Suppressor macrophage treated with lipopolysaccharide for 4 hours (primary cell): Measurements from ENCODE around the gene CYP27C1.
A peak's percentile ranks its signal among the peaks of the same experiment; 100 is the strongest.
"Not testable (repeated sequence)": the region's sequence is repeated elsewhere in the genome, so short reads cannot be mapped to it uniquely, and the experiment has no call there.

Experiments used
- DNase-seq: peaks from one replicate; pipeline ENCODE4 v3.0.0-alpha.2; 2020

CYP27C1 gene

DNA sequence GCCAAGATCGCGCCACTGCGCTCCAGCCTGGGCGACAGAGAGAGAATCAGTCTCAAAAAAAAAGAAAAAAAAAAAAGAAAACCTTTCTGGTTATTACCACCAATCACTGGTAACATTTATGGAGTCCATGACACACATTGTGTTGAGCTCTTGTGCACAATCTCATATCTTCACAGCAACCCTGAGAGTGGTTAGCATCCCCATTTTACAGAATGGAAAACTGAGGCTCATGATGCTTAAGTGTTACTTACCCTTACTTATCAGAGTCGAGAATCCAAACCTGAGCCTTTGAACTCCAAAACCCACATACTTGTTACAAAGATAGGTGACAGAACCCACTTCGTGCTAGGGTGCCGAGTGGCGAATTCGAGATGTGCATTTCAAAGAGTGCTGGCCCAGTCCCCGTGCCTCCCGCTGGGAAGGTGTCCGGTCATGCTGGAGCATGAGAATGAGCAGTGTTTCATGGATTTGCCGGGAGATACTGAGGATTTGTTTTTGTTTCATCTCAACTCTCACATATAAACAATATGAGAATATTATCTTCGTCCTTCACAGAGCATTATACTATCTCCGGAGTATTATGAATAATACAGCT lies 50.9 kb downstream of the CYP27C1 start:
- DNase-seq = no peak

GRCh38 chr2:127166231-127166860 lies 53.8 kb downstream of the CYP27C1 start:
- DNase-seq = no peak

- no peak for DNase-seq
Observed at GRCh38 chr2:127165539-127165935, 54.6 kb downstream of the CYP27C1 start.

DNA sequence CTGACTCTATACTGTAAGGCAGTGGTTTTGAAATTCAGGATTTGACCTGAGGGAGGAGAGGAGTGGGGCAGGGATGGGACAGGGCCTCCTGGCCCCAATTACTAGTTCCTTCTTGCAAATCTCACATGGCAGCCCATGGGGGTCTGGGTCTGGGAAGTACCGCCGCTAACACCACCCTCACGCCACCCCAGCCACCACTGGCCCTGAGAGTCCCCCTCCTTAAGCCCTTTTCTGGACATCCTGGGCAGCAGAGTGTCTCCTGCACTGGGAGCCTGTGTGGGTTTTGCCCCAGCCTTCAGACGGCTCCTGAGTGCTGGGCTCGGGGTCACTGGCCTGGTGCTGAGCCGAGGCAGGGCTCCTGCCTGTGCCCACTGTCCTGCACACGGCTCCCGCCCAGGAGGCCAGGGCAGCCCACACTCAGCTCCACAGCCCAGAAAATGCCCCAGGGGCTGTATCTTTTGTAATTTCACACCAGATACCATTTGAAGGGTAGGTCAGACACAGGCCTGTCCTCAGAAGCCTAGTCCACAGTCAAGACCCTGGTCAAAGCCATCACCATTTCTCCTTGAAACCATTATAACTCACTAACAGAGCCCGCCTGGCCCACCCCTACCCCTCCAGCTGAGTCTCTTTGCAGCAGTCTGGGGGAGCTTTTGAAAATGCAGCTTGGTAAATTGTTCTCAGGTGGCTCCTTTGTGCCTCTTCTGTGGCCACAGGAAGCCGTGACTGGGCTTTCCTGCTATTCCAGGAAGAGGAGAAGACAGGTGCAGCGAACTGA lies 55.1 kb downstream of the CYP27C1 start:
- DNase-seq = no peak

DNA sequence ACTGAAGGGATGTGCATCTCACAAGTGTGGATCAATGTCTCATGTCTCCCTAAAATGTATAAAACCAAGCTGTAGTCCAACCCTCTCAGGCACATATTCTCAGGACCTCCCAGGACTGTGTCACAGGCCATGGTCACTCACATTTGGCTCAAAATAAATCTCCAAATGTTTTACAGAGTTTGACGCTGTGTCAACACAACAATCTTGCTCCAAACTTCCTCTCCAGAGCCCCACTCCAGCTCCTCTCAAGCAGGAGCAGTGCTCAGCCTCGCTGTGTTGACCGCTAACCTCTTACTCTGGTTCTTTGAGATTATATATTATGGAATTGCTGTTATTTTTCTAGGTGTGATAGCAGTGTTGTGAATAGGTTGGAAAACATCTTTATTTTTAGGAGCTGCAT lies 56.2 kb downstream of the CYP27C1 start:
- DNase-seq = no peak

DNA sequence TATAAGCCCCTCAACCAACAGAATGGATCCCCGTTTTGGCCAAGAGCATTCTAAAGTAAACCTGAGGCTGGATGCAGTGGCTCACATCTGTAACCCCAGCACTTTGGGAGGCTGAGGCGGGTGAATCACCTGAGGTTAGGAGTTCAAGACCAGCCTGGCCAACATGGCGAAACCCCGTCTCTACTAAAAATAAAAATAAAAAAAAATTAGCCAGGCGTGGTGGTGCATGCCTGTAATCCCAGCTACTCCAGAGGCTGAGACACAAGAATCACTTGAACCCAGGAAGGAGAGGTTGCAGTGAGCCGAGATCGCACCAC lies 57.1 kb downstream of the CYP27C1 start:
- DNase-seq = not testable (repeated sequence)

DNA sequence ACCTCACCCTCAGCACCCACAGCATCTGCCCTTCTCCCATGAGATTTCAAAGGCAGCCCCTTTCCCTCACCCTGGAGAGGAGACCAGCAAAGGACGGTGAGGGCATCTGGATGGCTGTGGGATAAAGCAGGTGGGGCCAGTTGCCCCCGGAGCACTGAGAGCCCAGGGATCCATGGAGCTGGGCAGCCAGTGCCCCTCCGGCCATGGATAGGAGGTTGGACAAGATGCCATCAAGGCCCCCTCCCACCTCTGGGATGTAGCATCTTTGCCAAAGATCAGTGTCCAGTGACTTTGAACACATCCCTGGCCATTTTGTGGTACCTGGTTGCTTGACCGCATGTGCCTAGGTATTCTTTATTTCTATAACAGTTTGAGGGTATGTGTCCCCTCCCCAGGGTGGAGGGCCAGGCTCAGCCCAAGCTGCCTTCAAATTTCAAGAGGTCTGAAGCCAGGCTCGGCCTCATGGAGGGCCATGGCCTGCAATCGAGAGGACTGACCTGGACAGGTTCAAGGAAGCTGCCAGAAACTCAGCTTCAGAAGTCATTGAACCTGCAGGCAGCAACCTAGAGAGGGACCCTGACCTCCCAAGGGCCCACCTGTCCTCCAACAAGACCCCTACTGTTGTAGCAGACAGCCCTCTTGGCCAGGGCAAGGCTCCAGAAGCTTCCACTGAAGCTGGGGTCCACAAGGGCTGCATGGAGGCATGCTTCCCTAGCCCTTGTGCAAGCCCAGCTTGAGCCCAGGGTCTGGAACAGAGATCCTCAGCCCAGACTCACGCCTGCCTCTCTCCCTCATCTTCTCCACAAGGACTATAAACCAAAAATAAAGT lies 57.6 kb downstream of the CYP27C1 start:
- DNase-seq = no peak

DNA sequence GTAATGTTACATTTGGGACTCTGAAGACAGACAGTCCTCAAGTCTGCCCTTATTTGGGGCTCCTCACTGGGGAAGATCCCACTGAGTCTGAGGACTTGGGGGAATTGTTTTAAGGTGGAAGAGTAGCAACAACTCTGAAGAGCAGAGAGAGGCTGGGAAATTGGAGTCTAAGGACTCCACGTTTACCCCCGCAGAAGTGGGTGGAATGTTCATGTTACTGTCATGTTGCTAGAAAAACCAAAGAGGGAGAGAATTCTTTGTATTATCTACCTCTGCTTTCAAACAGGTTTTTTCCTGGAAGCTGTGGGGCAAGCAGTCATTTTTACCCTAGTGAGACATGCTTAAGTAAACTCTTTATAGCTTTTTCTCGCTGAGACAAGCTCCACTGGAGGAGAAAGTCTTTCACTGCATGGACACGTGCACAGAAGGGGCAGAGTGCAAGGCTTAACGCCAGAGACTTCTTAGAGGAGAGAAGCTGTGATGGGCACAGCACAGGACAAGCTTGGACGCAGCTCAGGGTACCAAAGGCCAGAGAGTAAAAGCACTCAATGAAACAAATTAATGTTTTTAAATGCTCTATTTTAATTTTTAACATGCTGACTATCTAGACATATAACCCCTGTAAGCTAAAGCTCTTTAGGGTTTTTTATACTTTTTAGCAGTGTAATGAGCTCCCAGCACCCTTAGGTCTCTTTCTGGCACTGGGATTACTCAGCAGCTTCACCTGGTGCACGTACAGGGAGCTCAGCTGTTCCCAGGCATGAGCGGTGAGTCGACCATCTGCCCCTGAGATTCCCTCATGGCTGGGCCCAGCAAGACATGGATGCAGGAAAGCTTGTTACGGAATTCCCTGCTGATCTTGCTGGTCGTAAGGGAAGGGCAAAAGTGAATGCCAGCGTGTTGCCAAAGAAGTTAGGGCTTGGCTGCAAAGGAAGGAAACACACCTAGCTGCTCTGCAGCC lies 58.6 kb downstream of the CYP27C1 start:
- DNase-seq = no peak

- no peak for DNase-seq
Observed at GRCh38 chr2:127160676-127161075, 59.4 kb downstream of the CYP27C1 start.

DNA sequence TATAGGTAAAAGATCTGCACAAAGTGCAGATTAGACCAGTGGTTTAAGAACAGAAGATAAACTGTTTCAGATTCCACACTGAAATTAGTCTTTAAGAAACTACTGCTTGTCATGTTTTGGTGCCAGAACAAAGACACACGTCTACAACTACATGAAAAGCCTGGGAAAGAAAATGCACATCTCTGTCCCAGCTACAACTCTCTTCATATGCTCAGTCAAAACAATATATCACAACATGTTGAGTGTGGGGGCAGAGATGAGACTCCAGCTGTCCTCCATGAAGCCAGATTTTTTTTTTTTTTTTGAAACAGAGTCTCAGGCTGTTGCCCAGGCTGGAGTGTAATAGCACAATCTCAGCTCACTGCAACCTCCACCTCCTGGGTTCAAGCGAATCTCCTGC lies 60.6 kb downstream of the CYP27C1 start:
- DNase-seq = no peak

GRCh38 chr2:127158614-127159290 lies 61.3 kb downstream of the CYP27C1 start:
- DNase-seq = peak; percentile 78

GRCh38 chr2:127157651-127158485 lies 62.2 kb downstream of the CYP27C1 start:
- no peak for DNase-seq

DNA sequence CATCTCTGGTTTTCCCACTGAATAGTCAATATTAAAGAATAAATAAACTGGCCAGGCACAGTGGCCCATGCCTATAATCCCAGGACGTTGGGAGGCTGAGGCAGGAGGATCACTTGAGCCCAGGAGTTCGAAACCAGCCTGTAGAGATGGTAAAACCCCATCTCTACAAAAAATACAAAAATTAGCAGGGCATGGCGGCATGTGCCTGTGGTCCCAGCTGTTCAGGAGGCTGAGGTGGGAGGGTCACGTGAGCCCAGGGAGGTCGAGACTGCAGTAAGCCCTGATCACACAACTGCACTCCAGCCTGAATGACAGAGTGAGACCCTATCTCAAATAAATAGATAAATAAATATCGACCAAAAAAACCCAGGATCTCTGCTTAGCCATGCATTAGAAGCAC lies 63.0 kb downstream of the CYP27C1 start:
- no peak for DNase-seq

DNA sequence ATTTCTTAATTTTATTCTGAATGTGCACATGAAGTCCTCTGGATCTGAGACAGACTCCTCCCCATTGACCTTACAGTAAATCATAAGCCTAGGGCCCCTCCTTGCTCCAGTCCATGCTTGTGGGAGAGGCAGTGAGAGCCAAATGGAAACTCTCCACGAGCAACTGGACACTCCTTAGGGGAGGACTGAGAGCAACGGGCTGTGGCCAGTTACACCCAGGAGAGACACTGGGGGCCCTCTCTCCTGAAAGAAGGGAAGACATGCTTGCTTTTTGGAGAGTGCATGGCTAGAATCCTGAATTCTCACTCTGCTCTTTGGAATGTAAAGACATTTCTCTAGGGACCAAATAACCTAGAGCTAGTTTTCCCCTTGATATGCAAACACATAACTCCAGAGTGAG lies 64.2 kb downstream of the CYP27C1 start:
- no peak for DNase-seq

GRCh38 chr2:127155028-127155581 lies 65.0 kb downstream of the CYP27C1 start:
- no peak for DNase-seq

DNA sequence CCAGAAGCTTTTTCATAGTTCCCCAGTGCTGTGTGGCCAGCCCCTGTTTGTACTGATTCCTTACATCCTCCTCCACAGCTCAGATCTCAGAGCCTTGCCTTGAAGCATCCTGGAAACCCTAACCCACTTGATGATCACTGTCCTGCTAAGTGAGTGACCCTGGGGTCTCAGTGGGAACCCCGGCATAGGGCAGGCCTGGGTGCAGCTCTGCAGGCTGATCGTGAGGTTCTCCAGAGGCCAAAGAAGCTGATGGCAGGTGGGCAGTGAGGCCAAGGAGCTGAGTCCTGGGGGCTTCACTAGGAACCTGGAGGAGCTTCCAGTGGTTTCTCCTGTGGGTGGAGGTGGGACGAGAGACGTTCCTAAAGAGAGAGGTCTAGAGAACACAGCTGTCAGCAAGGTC lies 65.7 kb downstream of the CYP27C1 start:
- no peak for DNase-seq

- peak; percentile 42 for DNase-seq
Observed at GRCh38 chr2:127153691-127154158, 66.4 kb downstream of the CYP27C1 start.

- no peak for DNase-seq
Observed at GRCh38 chr2:127150996-127151395, 69.1 kb downstream of the CYP27C1 start.

GRCh38 chr2:127149384-127149783 lies 70.7 kb downstream of the CYP27C1 start:
- DNase-seq = peak; percentile 16

- DNase-seq = no peak
Observed at GRCh38 chr2:127146820-127147502, 73.1 kb downstream of the CYP27C1 start.
